GM12878 (cell line): Measurements from ENCODE around the gene FCAMR.
A peak's percentile ranks its signal among the peaks of the same experiment; 100 is the strongest.

Experiments used
- CTCF ChIP-seq, 3 experiments: IDR thresholded peaks in 2 of 3; conservative IDR thresholded peaks in 1 of 3; 2 replicates each; pipeline ENCODE4 v1.5.1; 2011; ENCODE audit warnings: low read depth in 3 of 3, low read length in 3 of 3, mild to moderate bottlenecking in 3 of 3, control low read depth in 2 of 3, moderate library complexity in 2 of 3, inconsistent platforms in 1 of 3, mixed read lengths in 1 of 3; ENCODE audit not compliant: control insufficient read depth in 2 of 3, insufficient read depth in 1 of 3; ENCODE audit errors: extremely low read depth in 1 of 3
- MAX ChIP-seq: IDR thresholded peaks from 2 replicates; pipeline ENCODE4 v1.6.1; 2012; ENCODE audit warnings: low read depth, low read length, improper control_type of control experiment
- NR2C2 ChIP-seq: IDR thresholded peaks from 2 replicates; pipeline ENCODE4 v1.6.1; 2011; ENCODE audit warnings: borderline replicate concordance, low read depth; ENCODE audit not compliant: control insufficient read depth, insufficient read length
- POLR2A ChIP-seq: IDR thresholded peaks from 2 replicates; pipeline ENCODE4 v1.6.1; 2011; ENCODE audit warnings: low read depth, mild to moderate bottlenecking, low read length
- SMC3 ChIP-seq: IDR thresholded peaks from 2 replicates; pipeline ENCODE4 v1.6.1; 2011; ENCODE audit warnings: low read length, improper control_type of control experiment, borderline replicate concordance
- TCF12 ChIP-seq: IDR thresholded peaks from 2 replicates; pipeline ENCODE4 v1.6.1; 2011; ENCODE audit warnings: low read depth, mild to moderate bottlenecking, low read length
- TCF7 ChIP-seq: IDR thresholded peaks from 2 replicates; pipeline ENCODE4 v1.6.1; 2014; ENCODE audit warnings: antibody characterized with exemption, borderline replicate concordance
- YBX1 ChIP-seq: fragments of 450-650 bp; IDR thresholded peaks from 2 replicates; pipeline ENCODE4 v1.6.1; 2016; ENCODE audit warnings: antibody characterized with exemption

- no peak for TF ChIP-seq YBX1
- TF ChIP-seq POLR2A: no peak
- no peak for TF ChIP-seq TCF12
- TF ChIP-seq CTCF (IDR thresholded peaks at IDR 0.05 in 2 of 3, conservative IDR thresholded peaks at IDR 0.05 in 1 of 3; ENCODE audit: control insufficient read depth in 2 of 3, extremely low read depth in 1 of 3, insufficient read depth in 1 of 3, low read depth in 3 of 3, low read length in 3 of 3): peak; percentile 78 to 90 (median 85)
- TF ChIP-seq TCF7: no peak
- TF ChIP-seq SMC3: peak; percentile 25; the same call in 1 of the 2 replicates
- no peak for TF ChIP-seq MAX
- TF ChIP-seq NR2C2: no peak
Observed at GRCh38 chr1:207004931-207005830, 34.9 kb upstream of the FCAMR start.
